GM20000 (cell line): ENCODE data around the gene RBMS3.

Experiments used
- DNase-seq: peaks from one replicate; pipeline ENCODE4 v3.0.0; 2012; ENCODE audit warnings: low spot score
- CTCF ChIP-seq: IDR thresholded peaks from 2 replicates; pipeline ENCODE4 v1.5.1; 2012; ENCODE audit warnings: mild to moderate bottlenecking, control low read depth; ENCODE audit errors: extremely low read depth, missing control alignments

The RBMS3 gene

GRCh38 chr3:30059240-30059639, 778.4 kb downstream of the RBMS3 start:
- no peak for TF ChIP-seq CTCF
- no peak for DNase-seq
